Measurements from ENCODE around the gene ARAP2. TPM values are rescaled to one million over a fixed set of nuclear protein-coding genes. Genes with fewer than 3 reads are reported as not detected.

ARAP2 gene
- total and polyA plus RNA-seq, 11 donors: 0.38 to 17.0 (median 3.4) TPM

DNA sequence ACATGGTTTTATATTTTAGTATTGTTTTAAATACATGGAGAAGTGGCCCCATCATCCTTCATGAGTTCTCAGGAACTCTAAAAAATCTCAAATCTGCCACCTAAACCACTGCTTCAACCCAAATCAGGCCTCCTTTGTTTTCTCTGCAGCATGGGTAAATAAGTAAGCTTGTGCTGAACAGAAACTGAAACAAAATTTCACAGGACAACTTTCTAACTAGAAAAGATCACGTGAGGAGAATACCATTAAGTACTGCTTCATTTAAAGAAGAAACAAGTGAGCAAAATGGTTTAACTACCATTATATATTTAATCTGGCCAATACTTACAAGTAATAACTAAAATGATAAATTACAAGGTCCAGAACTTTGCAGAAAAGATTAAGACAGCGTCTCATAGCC lies 2.5 kb downstream of the ARAP2 start:
- Histone ChIP-seq H3K4me3 (peak overlapping the region in 9 of 12 donors; percentile 6 to 75 (median 67)), H3K36me3 (no peaks in the 10 kb centered on the region), H3K27me3 (peaks cover 0 to 11% (median 0%) of the 10 kb centered on the region in 9 donors), H3K27ac (peak overlapping the region in 5 of 12 donors; percentile 15 to 94 (median 37)), H3K4me1 (peaks cover 0 to 30% (median 2%) of the 10 kb centered on the region in 12 donors), H3K9me3 (peaks cover 0 to 8% (median 0%) of the 10 kb centered on the region in 12 donors)
- no peak for DNase-seq
- ATAC-seq: no peak
- TF ChIP-seq, protein P1, sequence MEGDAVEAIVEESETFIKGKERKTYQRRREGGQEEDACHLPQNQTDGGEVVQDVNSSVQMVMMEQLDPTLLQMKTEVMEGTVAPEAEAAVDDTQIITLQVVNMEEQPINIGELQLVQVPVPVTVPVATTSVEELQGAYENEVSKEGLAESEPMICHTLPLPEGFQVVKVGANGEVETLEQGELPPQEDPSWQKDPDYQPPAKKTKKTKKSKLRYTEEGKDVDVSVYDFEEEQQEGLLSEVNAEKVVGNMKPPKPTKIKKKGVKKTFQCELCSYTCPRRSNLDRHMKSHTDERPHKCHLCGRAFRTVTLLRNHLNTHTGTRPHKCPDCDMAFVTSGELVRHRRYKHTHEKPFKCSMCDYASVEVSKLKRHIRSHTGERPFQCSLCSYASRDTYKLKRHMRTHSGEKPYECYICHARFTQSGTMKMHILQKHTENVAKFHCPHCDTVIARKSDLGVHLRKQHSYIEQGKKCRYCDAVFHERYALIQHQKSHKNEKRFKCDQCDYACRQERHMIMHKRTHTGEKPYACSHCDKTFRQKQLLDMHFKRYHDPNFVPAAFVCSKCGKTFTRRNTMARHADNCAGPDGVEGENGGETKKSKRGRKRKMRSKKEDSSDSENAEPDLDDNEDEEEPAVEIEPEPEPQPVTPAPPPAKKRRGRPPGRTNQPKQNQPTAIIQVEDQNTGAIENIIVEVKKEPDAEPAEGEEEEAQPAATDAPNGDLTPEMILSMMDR (IDR thresholded peaks at IDR 0.05): no peak
- intact Hi-C loops (cut with DNase I): no loop called here
- WGBS, 4 donors: 60 to 71% (median 61%) methylated on average over 2 of the region's 2 CpGs

DNA sequence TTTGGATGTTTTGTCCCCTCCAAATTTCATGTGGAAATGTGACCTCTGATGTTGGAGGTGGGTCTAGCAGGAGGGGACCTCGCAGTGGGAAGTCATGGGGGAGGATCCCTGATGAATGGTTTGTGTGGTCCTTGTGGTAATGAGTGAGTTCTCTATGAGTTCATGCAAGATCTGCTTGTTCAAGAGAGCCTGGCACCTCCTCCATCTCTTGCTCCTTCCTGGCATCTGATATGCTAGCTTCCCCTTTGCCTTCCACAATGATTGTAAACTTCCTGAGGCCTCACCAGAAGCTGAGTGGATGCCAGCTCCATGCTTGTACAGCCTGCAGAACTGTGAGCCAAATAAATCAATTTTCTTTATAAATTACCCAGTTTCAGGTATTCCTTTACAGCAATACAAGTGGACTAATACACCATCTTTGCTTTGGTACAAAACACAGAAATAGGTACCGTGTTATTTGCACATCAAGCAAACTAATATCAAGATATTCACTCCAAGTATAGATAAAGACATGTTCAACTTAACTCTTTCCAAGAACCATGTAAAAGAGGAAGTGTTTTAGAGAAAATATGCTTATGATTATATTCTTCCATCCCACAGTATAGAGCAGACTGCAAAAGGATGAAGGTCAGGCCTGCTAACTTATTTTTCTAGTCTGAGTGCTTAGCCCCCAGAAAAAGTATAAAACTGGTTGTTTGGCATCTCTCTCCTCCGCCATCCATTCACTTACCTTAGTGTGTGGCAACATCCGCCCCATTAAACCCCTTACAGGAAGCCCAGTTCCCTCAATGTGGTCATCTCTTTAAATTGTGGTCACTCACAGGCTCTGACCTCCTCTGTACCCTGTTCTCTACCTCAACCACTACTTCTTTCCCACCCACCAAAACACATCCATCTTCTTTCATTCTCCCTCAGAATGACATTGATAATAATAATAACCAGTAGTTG lies 6.7 kb downstream of the ARAP2 start:
- intact Hi-C loops (cut with DNase I): no loop called here
- H3K4me3 ChIP-seq: no peak overlapping the region
- DNase-seq: no peak
- H3K9me3 ChIP-seq: peaks cover 0 to 8% (median 0%) of the 10 kb centered on the region in 12 donors
- 80 to 86% (median 83%) methylated on average over 4 of the region's 4 CpGs for WGBS, 4 donors
- TF ChIP-seq, protein P1 (IDR thresholded peaks at IDR 0.05): no peak
- TF ChIP-seq POLR2A (IDR thresholded peaks at IDR 0.05): no peak
- H3K27me3 ChIP-seq: no peaks in the 10 kb centered on the region
- H3K4me1 ChIP-seq: peaks cover 0 to 34% (median 0%) of the 10 kb centered on the region in 12 donors
- no peaks in the 10 kb centered on the region for H3K36me3 ChIP-seq
- no peak overlapping the region for H3K27ac ChIP-seq
- ATAC-seq: no peak

DNA sequence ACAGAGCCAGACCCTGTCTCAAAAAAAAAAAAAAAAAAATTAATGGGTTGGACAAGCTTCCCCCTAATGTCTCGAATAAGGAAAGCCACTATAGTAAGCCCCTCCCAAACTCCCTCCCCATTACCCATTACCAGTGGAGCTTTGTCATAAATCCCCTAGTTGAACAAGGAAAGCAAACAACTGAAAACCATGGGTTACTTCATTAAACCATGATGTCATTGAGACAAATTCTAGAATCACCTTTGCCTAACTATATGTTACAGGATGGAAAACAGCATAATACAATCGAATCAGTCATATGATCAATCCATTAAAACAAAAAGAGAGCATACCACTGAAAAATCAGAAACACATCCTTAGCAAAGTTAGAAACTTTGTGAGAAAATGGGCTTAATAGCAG lies 8.2 kb downstream of the ARAP2 start:
- H3K4me3 ChIP-seq: no peak overlapping the region
- intact Hi-C loops (cut with DNase I): no loop called here
- H3K9me3 ChIP-seq: peaks cover 0 to 15% (median 0%) of the 10 kb centered on the region in 12 donors
- WGBS, 4 donors: 62 to 89% (median 86%) methylated on average over 2 of the region's 2 CpGs
- no peaks in the 10 kb centered on the region for H3K27me3 ChIP-seq
- H3K27ac ChIP-seq: no peak overlapping the region
- TF ChIP-seq, protein P1 (IDR thresholded peaks at IDR 0.05): no peak
- TF ChIP-seq POLR2A (IDR thresholded peaks at IDR 0.05): no peak
- ATAC-seq (no peak), DNase-seq (no peak)
- no peaks in the 10 kb centered on the region for H3K36me3 ChIP-seq
- H3K4me1 ChIP-seq: peaks cover 0 to 23% (median 0%) of the 10 kb centered on the region in 12 donors

DNA sequence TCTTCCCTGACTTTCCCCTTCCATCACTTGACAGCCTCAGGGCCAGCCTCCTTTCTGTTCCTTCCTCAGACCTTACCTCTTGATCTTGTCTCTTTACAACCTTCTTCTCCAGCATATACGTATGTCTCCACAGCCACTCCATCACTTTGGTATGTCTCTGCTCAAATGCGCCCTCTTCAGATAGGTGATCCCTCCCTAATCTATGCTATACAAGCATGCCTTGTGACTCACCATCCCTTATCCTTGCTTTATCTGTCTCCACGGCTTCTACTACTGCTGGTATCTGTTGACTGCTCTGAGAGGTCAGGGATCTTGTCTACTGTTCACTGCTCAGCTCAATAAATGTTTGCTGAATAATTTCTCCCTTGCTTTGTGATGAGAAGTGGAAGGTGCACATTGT lies 9.0 kb downstream of the ARAP2 start:
- WGBS, 4 donors: 48 to 57% (median 53%) methylated on average over 3 of the region's 3 CpGs
- peaks cover 0 to 15% (median 0%) of the 10 kb centered on the region in 12 donors for H3K9me3 ChIP-seq
- no peak overlapping the region for H3K27ac ChIP-seq
- H3K4me3 ChIP-seq: no peak overlapping the region
- ATAC-seq: no peak
- H3K4me1 ChIP-seq: peaks cover 0 to 23% (median 0%) of the 10 kb centered on the region in 12 donors
- no peak for DNase-seq
- TF ChIP-seq, protein P1 (IDR thresholded peaks at IDR 0.05): no peak
- TF ChIP-seq POLR2A (IDR thresholded peaks at IDR 0.05): no peak
- H3K27me3 ChIP-seq: no peaks in the 10 kb centered on the region
- no peaks in the 10 kb centered on the region for H3K36me3 ChIP-seq
- intact Hi-C loops (cut with DNase I): no loop called here
